ENCODE data around the gene OTULIN. TPM values are rescaled to one million over a fixed set of nuclear protein-coding genes. Genes with fewer than 3 reads are reported as not detected.

Gene OTULIN
- total RNA-seq, 1 experiment from 2014 or later: 20.0 TPM

DNA sequence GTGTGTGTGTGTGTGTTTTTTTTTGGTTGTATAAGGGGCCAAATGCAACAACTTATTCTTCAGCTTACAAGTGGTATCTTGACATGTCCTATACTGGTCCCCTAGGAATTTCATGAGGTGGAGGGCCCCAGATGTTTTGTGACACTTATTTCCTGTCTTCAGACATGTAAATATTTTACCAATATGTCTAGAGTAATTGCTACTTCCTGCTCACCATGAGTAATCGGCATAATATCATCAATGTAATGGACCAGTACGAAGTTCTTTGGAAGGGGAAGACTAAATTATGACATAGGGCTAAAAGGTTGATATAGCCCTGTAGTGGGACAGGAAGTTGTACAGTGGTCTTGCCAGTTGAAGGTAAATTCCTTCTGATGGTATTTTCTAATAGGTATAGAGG, 3.7 kb upstream of the OTULIN start:
- DNase-seq (ENCODE audit: low spot score): peak; percentile 61
- intact Hi-C loops (cut with micrococcal nuclease; ENCODE audit: unreplicated experiment): no loop called here
- BruUV-seq (replicated peaks): no TSS peak
- no peak for TF ChIP-seq EZH2 (IDR thresholded peaks at IDR 0.05; ENCODE audit: borderline replicate concordance, low read depth, low read length, poor library complexity, severe bottlenecking)
- TF ChIP-seq, protein P1, sequence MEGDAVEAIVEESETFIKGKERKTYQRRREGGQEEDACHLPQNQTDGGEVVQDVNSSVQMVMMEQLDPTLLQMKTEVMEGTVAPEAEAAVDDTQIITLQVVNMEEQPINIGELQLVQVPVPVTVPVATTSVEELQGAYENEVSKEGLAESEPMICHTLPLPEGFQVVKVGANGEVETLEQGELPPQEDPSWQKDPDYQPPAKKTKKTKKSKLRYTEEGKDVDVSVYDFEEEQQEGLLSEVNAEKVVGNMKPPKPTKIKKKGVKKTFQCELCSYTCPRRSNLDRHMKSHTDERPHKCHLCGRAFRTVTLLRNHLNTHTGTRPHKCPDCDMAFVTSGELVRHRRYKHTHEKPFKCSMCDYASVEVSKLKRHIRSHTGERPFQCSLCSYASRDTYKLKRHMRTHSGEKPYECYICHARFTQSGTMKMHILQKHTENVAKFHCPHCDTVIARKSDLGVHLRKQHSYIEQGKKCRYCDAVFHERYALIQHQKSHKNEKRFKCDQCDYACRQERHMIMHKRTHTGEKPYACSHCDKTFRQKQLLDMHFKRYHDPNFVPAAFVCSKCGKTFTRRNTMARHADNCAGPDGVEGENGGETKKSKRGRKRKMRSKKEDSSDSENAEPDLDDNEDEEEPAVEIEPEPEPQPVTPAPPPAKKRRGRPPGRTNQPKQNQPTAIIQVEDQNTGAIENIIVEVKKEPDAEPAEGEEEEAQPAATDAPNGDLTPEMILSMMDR (conservative IDR thresholded peaks at IDR 0.05; ENCODE audit: low read depth, low read length): no peak
- Histone ChIP-seq H3K4me1 (ENCODE audit: insufficient read depth, low read length, poor library complexity, severe bottlenecking) (peaks cover 15% of the 10 kb centered on the region), H3K27ac (ENCODE audit: low read depth, low read length, poor library complexity, severe bottlenecking) (no peak overlapping the region), H3K4me3 (ENCODE audit: low read depth, low read length, poor library complexity, severe bottlenecking) (no peak overlapping the region), H3K9me3 (ENCODE audit: low read depth, low read length, poor library complexity, severe bottlenecking) (no peaks in the 10 kb centered on the region), H3K36me3 (ENCODE audit: insufficient read depth, low read length, poor library complexity, severe bottlenecking) (no peaks in the 10 kb centered on the region), H3K27me3 (replicated peaks; ENCODE audit: insufficient read depth, low read depth, low read length, poor library complexity) (no peaks in the 10 kb centered on the region)
- ChIA-PET POLR2A (ENCODE audit: low non-redundant PET) (no interaction called here), CTCF (no interaction called here)

DNA sequence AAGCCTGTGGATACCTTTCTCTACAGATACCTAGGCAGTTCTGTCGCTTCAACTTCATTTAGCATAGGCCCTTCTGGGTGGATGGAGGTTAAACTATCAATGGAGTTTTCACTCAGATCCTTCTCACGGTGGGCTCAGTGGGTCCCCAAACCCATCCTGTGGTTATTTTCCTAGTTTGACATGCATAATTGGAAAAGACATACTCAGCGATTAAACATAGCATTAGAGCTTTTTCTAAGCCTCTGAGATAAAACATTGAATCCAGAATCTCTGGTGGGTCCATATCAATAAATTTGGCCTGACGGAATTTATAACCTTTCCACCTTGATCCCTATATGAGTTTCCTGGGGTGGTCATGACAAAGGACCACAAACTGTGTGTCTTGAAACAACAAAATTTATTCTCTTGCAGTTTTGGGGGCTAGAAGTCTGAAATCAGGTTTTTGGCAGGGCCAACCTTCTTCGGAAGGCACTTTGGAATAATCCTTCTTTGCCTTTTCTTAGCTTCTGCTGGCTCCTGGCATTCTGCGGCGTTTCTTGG, 1.7 kb upstream of the OTULIN start:
- Histone ChIP-seq H3K36me3 (ENCODE audit: insufficient read depth, low read length, poor library complexity, severe bottlenecking) (no peaks in the 10 kb centered on the region), H3K27me3 (replicated peaks; ENCODE audit: insufficient read depth, low read depth, low read length, poor library complexity) (no peaks in the 10 kb centered on the region), H3K4me1 (ENCODE audit: insufficient read depth, low read length, poor library complexity, severe bottlenecking) (peaks cover 21% of the 10 kb centered on the region), H3K4me3 (ENCODE audit: low read depth, low read length, poor library complexity, severe bottlenecking) (no peak overlapping the region), H3K27ac (ENCODE audit: low read depth, low read length, poor library complexity, severe bottlenecking) (no peak overlapping the region), H3K9me3 (ENCODE audit: low read depth, low read length, poor library complexity, severe bottlenecking) (no peaks in the 10 kb centered on the region)
- TF ChIP-seq, protein P1 (conservative IDR thresholded peaks at IDR 0.05; ENCODE audit: low read depth, low read length): no peak
- no peak for TF ChIP-seq EZH2 (IDR thresholded peaks at IDR 0.05; ENCODE audit: borderline replicate concordance, low read depth, low read length, poor library complexity, severe bottlenecking)
- ChIA-PET CTCF (no interaction called here), POLR2A (ENCODE audit: low non-redundant PET) (interaction anchor here (0.6 kb wide), 1 partner anchor 1998 kb away, joined by 3 read pairs; no protein-coding TSS in a partner anchor)
- intact Hi-C loops (cut with micrococcal nuclease; ENCODE audit: unreplicated experiment): no loop called here
- DNase-seq (ENCODE audit: low spot score): no peak
- no TSS peak for BruUV-seq (replicated peaks)

DNA sequence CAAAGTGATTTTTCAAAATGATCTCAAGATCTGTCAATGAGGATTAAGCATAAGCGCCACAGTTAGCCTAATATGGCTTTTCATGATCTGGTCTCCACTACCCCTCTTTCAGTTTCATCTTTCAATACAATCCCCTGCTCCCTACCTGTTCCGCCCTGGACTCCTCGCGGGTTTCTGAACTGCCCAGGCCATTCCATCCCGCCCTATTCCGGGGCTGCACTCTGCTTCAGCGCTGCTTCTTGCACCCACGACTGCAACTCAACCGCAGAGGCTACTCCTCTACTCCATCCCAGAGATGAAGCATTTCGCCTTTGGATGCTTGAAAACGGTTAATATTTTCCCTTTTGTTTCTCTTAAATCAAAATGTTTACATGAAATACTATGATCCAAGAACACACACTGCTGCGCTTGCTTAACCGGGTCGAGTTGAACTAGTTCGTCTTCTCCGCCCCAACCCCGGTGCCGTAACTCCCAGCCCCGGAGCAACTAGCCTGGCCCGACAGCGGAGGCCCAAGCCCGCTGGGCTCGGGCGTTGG, 716 bp upstream of the OTULIN start:
- Histone ChIP-seq H3K27me3 (replicated peaks; ENCODE audit: insufficient read depth, low read depth, low read length, poor library complexity) (no peaks in the 10 kb centered on the region), H3K4me1 (ENCODE audit: insufficient read depth, low read length, poor library complexity, severe bottlenecking) (peaks cover 21% of the 10 kb centered on the region), H3K9me3 (ENCODE audit: low read depth, low read length, poor library complexity, severe bottlenecking) (no peaks in the 10 kb centered on the region), H3K36me3 (ENCODE audit: insufficient read depth, low read length, poor library complexity, severe bottlenecking) (no peaks in the 10 kb centered on the region), H3K27ac (ENCODE audit: low read depth, low read length, poor library complexity, severe bottlenecking) (peak overlapping the region; percentile 50), H3K4me3 (ENCODE audit: low read depth, low read length, poor library complexity, severe bottlenecking) (peak overlapping the region; percentile 90)
- peak; percentile 11 for DNase-seq (ENCODE audit: low spot score)
- intact Hi-C loops (cut with micrococcal nuclease; ENCODE audit: unreplicated experiment): no loop called here
- TF ChIP-seq EZH2 (IDR thresholded peaks at IDR 0.05; ENCODE audit: borderline replicate concordance, low read depth, low read length, poor library complexity, severe bottlenecking): no peak
- TF ChIP-seq, protein P1 (conservative IDR thresholded peaks at IDR 0.05; ENCODE audit: low read depth, low read length): no peak
- ChIA-PET POLR2A (ENCODE audit: low non-redundant PET) (no interaction called here), CTCF (no interaction called here)
- TSS peak; percentile 85 for BruUV-seq (replicated peaks)

Data from A673 (cell line).